ENCODE data around the gene DLGAP3.

GRCh38 chr1:34874296-34874952 lies 55.0 kb downstream of the DLGAP3 start:
- TF ChIP-seq CTCF (IDR thresholded peaks at IDR 0.05) (no peak), MAZ (IDR thresholded peaks at IDR 0.05; ENCODE audit: borderline replicate concordance, low read depth, low read length) (no peak), POLR2A (IDR thresholded peaks at IDR 0.05; ENCODE audit: low read length) (no peak), CHD4 (IDR thresholded peaks at IDR 0.05; ENCODE audit: borderline replicate concordance) (no peak), HES2 (IDR thresholded peaks at IDR 0.05) (no peak), RAD21 (conservative IDR thresholded peaks at IDR 0.05 in 1 of 2, IDR thresholded peaks at IDR 0.05 in 1 of 2) (no peak), USF2 (IDR thresholded peaks at IDR 0.05) (no peak), ZFP36 (IDR thresholded peaks at IDR 0.05; ENCODE audit: borderline replicate concordance, partially characterized antibody) (no peak), CEBPB (IDR thresholded peaks at IDR 0.05) (no peak), FOXS1 (CRISPR knock-in tag; IDR thresholded peaks at IDR 0.05) (no peak), JUN (IDR thresholded peaks at IDR 0.05) (no peak), NPAS2 (CRISPR knock-in tag; IDR thresholded peaks at IDR 0.05; ENCODE audit: borderline replicate concordance) (no peak)

Measured in A549 (cell line).